Smooth muscle cell (in vitro differentiated cells): ENCODE results near the gene CSNK1A1. TPM values are rescaled to one million over a fixed set of nuclear protein-coding genes. Genes with fewer than 3 reads are reported as not detected.

Source experiments
- DNase-seq: peaks from one replicate; lab custom pipeline; 2025; ENCODE audit not compliant: unreplicated experiment; lab: John Stamatoyannopoulos, UW
- H2AFZ ChIP-seq: fragments of 200-600 bp; sonication (generic); 2 replicates; pipeline ENCODE4 v1.6.0; 2016; ENCODE audit warnings: antibody characterized with exemption, low read depth, mild to moderate bottlenecking
- H3F3A ChIP-seq: fragments of 200-600 bp; sonication (generic); 2 replicates; pipeline ENCODE4 v1.6.0; 2017; ENCODE audit warnings: antibody characterized with exemption, low read depth
- H3K27ac ChIP-seq: fragments of 200-600 bp; sonication (generic); 2 replicates; pipeline ENCODE4 v1.5.1; 2016; ENCODE audit warnings: low read depth, mild to moderate bottlenecking
- H3K27me3 ChIP-seq: fragments of 200-600 bp; sonication (generic); 2 replicates; pipeline ENCODE4 v1.6.1; 2016; ENCODE audit warnings: low read depth, mild to moderate bottlenecking
- H3K36me3 ChIP-seq: fragments of 200-600 bp; sonication (generic); 2 replicates; pipeline ENCODE4 v1.5.1; 2016; ENCODE audit warnings: low read depth
- H3K4me1 ChIP-seq: fragments of 200-600 bp; sonication (generic); 2 replicates; pipeline ENCODE4 v1.5.1; 2016; ENCODE audit warnings: low read depth
- H3K4me2 ChIP-seq: fragments of 200-600 bp; sonication (generic); 2 replicates; pipeline ENCODE4 v1.6.0; 2016; ENCODE audit warnings: mild to moderate bottlenecking
- H3K4me3 ChIP-seq: fragments of 200-600 bp; sonication (generic); 2 replicates; pipeline ENCODE4 v1.5.1; 2016; ENCODE audit warnings: mild to moderate bottlenecking
- H3K79me2 ChIP-seq: fragments of 200-600 bp; sonication (generic); 2 replicates; pipeline ENCODE4 v1.6.0; 2016; ENCODE audit warnings: low read depth, mild to moderate bottlenecking
- H3K9ac ChIP-seq: fragments of 200-600 bp; sonication (generic); 2 replicates; pipeline ENCODE4 v1.6.0; 2016; ENCODE audit warnings: low read depth
- H3K9me3 ChIP-seq: fragments of 200-600 bp; sonication (generic); replicated peaks from 2 replicates; pipeline ENCODE4 v1.5.1; 2016; ENCODE audit warnings: low read depth
- H4K20me1 ChIP-seq: fragments of 200-600 bp; sonication (generic); 2 replicates; pipeline ENCODE4 v1.6.0; 2016; ENCODE audit warnings: low read depth
- CTCF ChIP-seq: fragments of 200-600 bp; sonication (generic); IDR thresholded peaks from 2 replicates; pipeline ENCODE4 v1.5.1; 2017; ENCODE audit warnings: borderline replicate concordance, mild to moderate bottlenecking, antibody characterized with exemption; ENCODE audit not compliant: insufficient read depth, poor library complexity, severe bottlenecking
- WGBS: methylation state at CpG from one replicate; pipeline ENCODE4 v1.1.7; 2016; ENCODE audit warnings: low lambda C conversion rate; 5-methylcytosine and 5-hydroxymethylcytosine counted together
- polyA plus RNA-seq: library from polyadenylated mRNA; unstranded; fragments of >200 nt; fragmentation: Nextera tagmentation; extraction: Ambion mirVana; gene quantifications from 2 replicates; pipeline ENCODE4 v1.2.1, GENCODE V29; 2016
- total RNA-seq: library from RNA; depleted of rRNA; stranded (reverse); fragments of >200 nt; gene quantifications from 2 replicates; pipeline ENCODE4 v1.2.3, GENCODE V29; 2014

The CSNK1A1 gene
- total and polyA plus RNA-seq, 2 experiments from 2014 or later: 129 to 294 TPM

- Histone ChIP-seq H3K4me2 (no peak overlapping the region), H2AFZ (no peak overlapping the region), H3K79me2 (no peaks in the 10 kb centered on the region), H3K27me3 (peaks cover 19% of the 10 kb centered on the region), H4K20me1 (no peaks in the 10 kb centered on the region), H3K27ac (no peak overlapping the region), H3K4me3 (no peak overlapping the region), H3F3A (no peaks in the 10 kb centered on the region), H3K9ac (no peak overlapping the region), H3K4me1 (peaks cover 11% of the 10 kb centered on the region), H3K36me3 (no peaks in the 10 kb centered on the region), H3K9me3 (no peaks in the 10 kb centered on the region)
- no peak for TF ChIP-seq CTCF
- DNase-seq: no peak
- WGBS: 71% methylated on average over 5 of the region's 5 CpGs
Observed at GRCh38 chr5:149578896-149579295, 27.7 kb upstream of the CSNK1A1 start.

- Histone ChIP-seq H4K20me1 (no peaks in the 10 kb centered on the region), H3F3A (no peaks in the 10 kb centered on the region), H3K36me3 (no peaks in the 10 kb centered on the region), H3K4me1 (peaks cover 10% of the 10 kb centered on the region), H3K79me2 (no peaks in the 10 kb centered on the region), H3K9ac (no peak overlapping the region), H3K4me2 (no peak overlapping the region), H3K9me3 (no peaks in the 10 kb centered on the region), H3K27ac (no peak overlapping the region), H3K4me3 (no peak overlapping the region), H2AFZ (no peak overlapping the region), H3K27me3 (peaks cover 18% of the 10 kb centered on the region)
- no peak for TF ChIP-seq CTCF
- DNase-seq: no peak
- WGBS: 90% methylated on average over 3 of the region's 3 CpGs
Observed at GRCh38 chr5:149576021-149576420, 24.8 kb upstream of the CSNK1A1 start.

DNA sequence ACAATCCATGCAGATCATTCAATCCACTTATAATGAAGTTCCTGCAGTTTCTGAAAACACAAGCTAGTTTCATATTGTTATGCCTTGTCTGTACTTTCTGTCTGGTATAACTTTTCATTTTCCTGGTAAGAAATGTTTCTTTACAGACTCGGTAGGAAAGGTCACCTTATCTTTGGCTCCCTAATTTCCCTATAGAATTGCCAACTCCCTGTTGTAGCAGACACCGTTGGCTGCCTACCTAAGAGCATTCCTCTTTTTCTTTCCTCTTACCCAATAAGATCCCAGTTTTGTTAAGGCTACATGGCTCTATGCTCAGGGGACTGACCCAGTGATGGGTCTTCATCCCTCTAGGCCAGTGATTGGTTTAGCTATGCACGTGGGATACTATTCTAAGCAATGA, 23.9 kb upstream of the CSNK1A1 start:
- Histone ChIP-seq H4K20me1 (no peaks in the 10 kb centered on the region), H3K36me3 (no peaks in the 10 kb centered on the region), H3K4me3 (no peak overlapping the region), H3K27ac (no peak overlapping the region), H3K4me1 (peaks cover 6% of the 10 kb centered on the region), H2AFZ (no peak overlapping the region), H3K79me2 (no peaks in the 10 kb centered on the region), H3K27me3 (peaks cover 9% of the 10 kb centered on the region), H3F3A (no peaks in the 10 kb centered on the region), H3K9ac (no peak overlapping the region), H3K4me2 (no peak overlapping the region), H3K9me3 (no peaks in the 10 kb centered on the region)
- WGBS: 92% methylated on average over 3 of the region's 3 CpGs
- no peak for TF ChIP-seq CTCF
- no peak for DNase-seq

DNA sequence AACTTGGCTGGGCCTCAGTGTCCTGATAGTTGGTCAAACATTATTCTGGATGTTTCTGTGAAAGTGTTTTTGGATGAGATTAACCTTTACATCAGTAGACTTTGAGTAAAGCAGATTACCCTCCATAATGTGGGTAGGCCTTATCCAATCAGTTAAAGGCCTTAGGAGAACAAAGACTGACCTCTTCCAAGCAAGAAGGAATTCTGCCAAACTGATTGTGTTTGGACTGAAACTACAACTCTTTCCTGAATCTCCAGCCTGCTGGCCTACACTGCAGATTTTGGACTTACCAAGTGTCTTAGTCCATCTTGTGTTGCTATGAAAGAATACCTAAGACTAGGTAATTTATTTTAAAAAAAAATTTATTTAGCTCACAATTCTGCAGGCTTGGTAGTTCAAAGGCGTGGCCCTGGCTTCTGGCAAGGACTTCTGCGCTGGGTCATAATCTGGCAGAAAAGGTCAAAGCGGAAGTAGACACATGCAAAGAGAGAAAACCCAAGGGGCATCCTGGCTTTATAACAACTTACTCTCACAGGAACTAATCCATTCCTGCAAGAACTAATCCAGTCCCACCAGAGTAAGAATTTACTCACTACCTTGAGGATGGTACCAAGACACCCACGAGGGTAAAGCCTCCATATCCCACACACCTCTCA, 21.5 kb upstream of the CSNK1A1 start:
- no peak overlapping the region for H3K4me3 ChIP-seq
- H3K9ac ChIP-seq: no peak overlapping the region
- no peak overlapping the region for H3K27ac ChIP-seq
- H2AFZ ChIP-seq: no peak overlapping the region
- peaks cover 5% of the 10 kb centered on the region for H3K27me3 ChIP-seq
- no peak for TF ChIP-seq CTCF
- no peaks in the 10 kb centered on the region for H3K9me3 ChIP-seq
- 91% methylated on average over 4 of the region's 4 CpGs for WGBS
- no peaks in the 10 kb centered on the region for H3K36me3 ChIP-seq
- no peaks in the 10 kb centered on the region for H3F3A ChIP-seq
- no peak for DNase-seq
- H3K79me2 ChIP-seq: no peaks in the 10 kb centered on the region
- no peaks in the 10 kb centered on the region for H4K20me1 ChIP-seq
- H3K4me1 ChIP-seq: peaks cover 6% of the 10 kb centered on the region
- H3K4me2 ChIP-seq: no peak overlapping the region
